Fibroblast of lung (primary cell): ENCODE measurements around the gene BMS1.

Experiments
- CTCF ChIP-seq, 2 donors: IDR thresholded peaks in 1 of 2; conservative IDR thresholded peaks in 1 of 2; 1 replicate in 1 of 2; 2 replicates in 1 of 2; pipeline ENCODE4 v1.5.1; 2011 to 2012; ENCODE audit warnings: low read length in 2 of 2, control low read depth in 1 of 2, inconsistent platforms in 1 of 2, low read depth in 1 of 2, mild to moderate bottlenecking in 1 of 2
- EZH2 ChIP-seq: IDR thresholded peaks from 2 replicates; pipeline ENCODE4 v1.5.1; 2012; ENCODE audit warnings: low read length, control low read depth, mild to moderate bottlenecking; ENCODE audit errors: missing control alignments

DNA sequence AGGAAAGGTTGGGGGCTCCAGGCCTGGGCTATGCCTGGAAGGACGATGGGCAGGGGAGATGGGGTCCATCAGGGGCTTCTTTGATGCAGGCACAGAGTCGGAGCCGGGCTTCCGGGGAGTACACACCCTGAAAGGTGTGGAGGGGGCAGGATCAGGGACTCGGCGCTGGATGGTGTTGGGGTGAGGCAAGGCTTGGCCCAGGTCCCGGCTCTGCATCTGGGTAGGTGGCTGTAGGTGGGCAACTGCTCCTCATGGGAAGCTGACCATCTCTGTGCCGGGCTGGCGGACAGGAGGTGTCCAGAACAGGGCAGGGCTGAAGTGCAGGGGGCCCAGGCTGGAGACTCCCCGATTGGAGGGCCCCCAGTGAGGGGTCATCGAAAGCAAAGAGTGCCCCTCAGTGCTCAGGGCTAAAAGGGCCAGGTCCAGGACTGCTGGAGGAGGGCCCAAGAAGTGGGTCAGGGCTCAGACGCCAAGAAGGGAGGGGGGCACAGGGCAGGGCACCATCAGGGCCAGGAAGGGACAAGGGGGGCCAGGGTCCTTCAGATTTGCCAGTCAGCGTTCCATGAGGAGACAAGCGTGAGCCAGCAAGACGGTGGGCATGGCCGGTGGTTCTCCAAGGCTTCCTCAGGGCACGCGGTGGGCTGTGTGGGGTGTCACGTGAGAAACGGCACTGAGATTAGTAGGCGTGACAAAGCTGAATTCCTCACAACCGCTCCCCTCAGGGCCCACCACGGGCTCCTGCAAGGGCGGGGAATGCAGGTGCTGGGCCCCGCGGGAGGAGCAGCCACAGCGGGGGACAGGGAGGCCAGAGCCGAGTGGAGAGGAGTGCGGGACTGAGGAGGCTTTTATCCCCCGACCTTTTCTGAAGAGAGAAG is 97.0 kb downstream of the BMS1 start:
- TF ChIP-seq CTCF (conservative IDR thresholded peaks at IDR 0.05 in 1 of 2, IDR thresholded peaks at IDR 0.05 in 1 of 2; ENCODE audit: low read depth in 1 of 2, low read length in 2 of 2) = no peak
- no peak for TF ChIP-seq EZH2
